HUES6 (cell line): ENCODE results near the gene EAPP.
"Not testable (repeated sequence)": the region's sequence is repeated elsewhere in the genome, so short reads cannot be mapped to it uniquely, and the experiment has no call there.

ENCODE experiments used
- H3K27ac ChIP-seq: 2 replicates; pipeline ENCODE4 v1.7.0; 2013; ENCODE audit warnings: low read depth, mild to moderate bottlenecking, low read length, inconsistent platforms
- H3K27me3 ChIP-seq: 2 replicates; pipeline ENCODE4 v1.6.1; 2013; ENCODE audit warnings: low read length; ENCODE audit not compliant: control insufficient read depth, insufficient read depth
- H3K36me3 ChIP-seq: 2 replicates; pipeline ENCODE4 v1.6.1; 2013; ENCODE audit warnings: low read length; ENCODE audit not compliant: control insufficient read depth, insufficient read depth
- H3K4me1 ChIP-seq: 2 replicates; pipeline ENCODE4 v1.6.1; 2013; ENCODE audit warnings: low read length; ENCODE audit not compliant: control insufficient read depth, insufficient read depth
- H3K4me3 ChIP-seq: 2 replicates; pipeline ENCODE4 v1.5.1; 2013; ENCODE audit warnings: low read depth, low read length
- H3K9ac ChIP-seq: one replicate; pipeline ENCODE4 v1.6.1; 2013; ENCODE audit warnings: mild to moderate bottlenecking, low read length
- H3K9me3 ChIP-seq: 2 replicates; pipeline ENCODE4 v1.6.1; 2013; ENCODE audit warnings: low read depth, low read length; ENCODE audit not compliant: control insufficient read depth, insufficient read depth

The EAPP gene

DNA sequence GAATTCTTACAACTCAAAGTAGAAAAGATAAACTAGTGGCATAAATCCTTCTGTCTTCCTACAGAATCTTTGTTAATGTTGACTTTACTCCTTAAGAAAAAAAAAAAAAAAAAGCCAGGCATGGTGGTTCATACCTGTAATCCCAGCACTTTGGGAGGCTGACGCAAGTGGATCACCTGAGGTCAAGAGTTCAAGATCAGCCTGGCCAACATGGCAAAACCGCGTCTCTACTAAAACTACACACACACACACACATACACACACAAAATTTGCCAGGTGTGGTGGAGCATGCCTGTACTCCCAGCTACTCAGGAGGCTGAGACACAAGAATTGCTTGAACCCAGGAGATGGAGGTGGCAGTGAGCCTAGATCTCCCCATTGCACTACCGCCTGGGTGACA lies 59.8 kb downstream of the EAPP start:
- no peak overlapping the region for H3K9ac ChIP-seq
- H3K36me3 ChIP-seq: no peaks in the 10 kb centered on the region
- H3K27ac ChIP-seq: no peak overlapping the region
- no peaks in the 10 kb centered on the region for H3K9me3 ChIP-seq
- no peaks in the 10 kb centered on the region for H3K27me3 ChIP-seq
- no peak overlapping the region for H3K4me3 ChIP-seq
- no peaks in the 10 kb centered on the region for H3K4me1 ChIP-seq

DNA sequence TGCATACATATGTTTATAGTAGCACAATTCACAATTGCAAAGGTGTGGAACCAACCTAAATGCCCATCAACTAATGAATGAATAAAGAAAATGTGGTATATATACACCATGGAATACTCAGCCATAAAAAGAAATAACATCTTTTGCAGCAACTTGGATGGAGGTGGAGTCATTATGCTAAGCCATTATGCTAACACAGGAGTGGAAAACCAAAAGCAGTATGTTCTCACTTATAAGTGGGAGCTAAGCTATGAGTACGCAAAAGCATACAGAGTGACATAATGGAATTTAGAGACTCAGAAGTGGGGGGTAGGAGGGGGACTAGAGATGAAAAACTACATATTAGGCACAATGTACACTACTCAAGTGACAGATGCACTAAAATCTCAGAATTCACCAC lies 61.2 kb downstream of the EAPP start:
- no peaks in the 10 kb centered on the region for H3K27me3 ChIP-seq
- no peaks in the 10 kb centered on the region for H3K36me3 ChIP-seq
- H3K27ac ChIP-seq: no peak overlapping the region
- no peaks in the 10 kb centered on the region for H3K9me3 ChIP-seq
- no peak overlapping the region for H3K9ac ChIP-seq
- no peak overlapping the region for H3K4me3 ChIP-seq
- H3K4me1 ChIP-seq: no peaks in the 10 kb centered on the region

DNA sequence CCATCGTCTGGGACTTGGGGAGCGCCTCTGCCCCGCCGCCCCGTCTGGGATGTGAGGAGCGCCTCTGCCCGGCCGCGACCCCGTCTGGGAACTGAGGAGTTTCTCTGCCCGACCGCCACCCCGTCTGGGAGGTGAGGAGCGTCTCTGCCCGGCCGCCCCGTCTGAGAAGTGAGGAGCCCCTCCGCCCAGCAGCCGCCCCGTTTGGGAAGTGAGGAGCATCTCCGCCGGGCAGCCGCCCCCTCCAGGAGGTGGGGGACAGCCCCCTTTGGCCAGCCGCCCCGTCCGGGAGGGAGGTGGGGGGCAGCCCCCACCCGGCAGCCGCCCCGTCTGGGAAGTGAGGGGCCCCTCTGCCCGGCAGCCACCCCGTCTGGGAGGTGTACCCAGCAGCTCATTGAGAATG lies 63.5 kb downstream of the EAPP start:
- H3K36me3 ChIP-seq, H3K4me1 ChIP-seq, H3K27ac ChIP-seq, H3K27me3 ChIP-seq, H3K4me3 ChIP-seq, H3K9me3 ChIP-seq, H3K9ac ChIP-seq: not testable (repeated sequence)

DNA sequence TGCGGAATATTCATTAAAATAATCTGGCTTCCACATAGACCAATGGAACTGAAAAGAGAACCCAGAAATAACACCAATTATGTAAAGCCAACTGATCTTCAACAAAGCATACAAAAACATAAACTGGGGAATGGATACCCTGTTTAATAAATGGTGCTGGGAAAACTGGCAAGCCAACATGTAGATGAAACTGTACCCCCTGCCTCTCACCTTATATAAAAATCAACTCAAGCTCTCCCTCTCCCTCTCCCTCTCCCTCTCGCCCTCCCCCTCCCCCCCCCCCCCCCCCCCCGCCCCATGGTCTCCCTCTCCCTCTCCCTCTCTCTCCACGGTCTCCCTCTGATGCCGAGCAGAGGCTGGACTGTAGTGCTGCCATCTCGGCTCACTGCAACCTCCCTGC lies 64.3 kb downstream of the EAPP start:
- no peaks in the 10 kb centered on the region for H3K9me3 ChIP-seq

DNA sequence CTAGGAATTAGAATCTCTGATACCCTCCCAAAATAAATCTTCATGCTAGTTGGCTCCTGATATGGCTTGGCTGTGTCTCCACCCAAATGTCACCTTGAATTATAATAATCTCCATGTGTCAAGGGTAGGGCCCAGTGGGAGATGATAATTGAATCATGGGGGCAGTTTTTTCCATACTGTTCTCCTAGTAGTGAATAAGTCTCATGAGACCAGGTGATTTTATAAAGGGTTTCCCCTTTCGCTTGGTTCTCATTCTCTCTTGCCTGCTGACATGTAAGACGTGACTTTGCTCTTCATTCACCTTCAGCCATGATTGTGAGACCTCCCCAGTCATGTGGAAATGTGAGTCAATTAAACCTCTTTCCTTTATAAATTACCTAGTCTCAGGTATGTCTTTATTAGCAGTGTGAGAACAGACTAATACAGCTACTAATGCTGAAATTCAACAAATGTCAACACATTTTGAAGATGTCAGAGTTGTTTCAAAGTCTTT lies 65.3 kb downstream of the EAPP start:
- Histone ChIP-seq H3K9ac (no peak overlapping the region), H3K27ac (no peak overlapping the region), H3K4me1 (0 out of 2 replicates have a peak, but pooled peaks cover 5% of the 10 kb centered on the region), H3K9me3 (no peaks in the 10 kb centered on the region), H3K4me3 (no peak overlapping the region), H3K36me3 (no peaks in the 10 kb centered on the region), H3K27me3 (no peaks in the 10 kb centered on the region)

More for the DNA sequence above, 64.3 kb downstream of the EAPP start:
- Histone ChIP-seq H3K27ac (no peak overlapping the region), H3K36me3 (no peaks in the 10 kb centered on the region), H3K4me1 (0 out of 2 replicates have a peak, but pooled peaks cover 5% of the 10 kb centered on the region), H3K27me3 (no peaks in the 10 kb centered on the region), H3K9ac (no peak overlapping the region), H3K4me3 (no peak overlapping the region)

DNA sequence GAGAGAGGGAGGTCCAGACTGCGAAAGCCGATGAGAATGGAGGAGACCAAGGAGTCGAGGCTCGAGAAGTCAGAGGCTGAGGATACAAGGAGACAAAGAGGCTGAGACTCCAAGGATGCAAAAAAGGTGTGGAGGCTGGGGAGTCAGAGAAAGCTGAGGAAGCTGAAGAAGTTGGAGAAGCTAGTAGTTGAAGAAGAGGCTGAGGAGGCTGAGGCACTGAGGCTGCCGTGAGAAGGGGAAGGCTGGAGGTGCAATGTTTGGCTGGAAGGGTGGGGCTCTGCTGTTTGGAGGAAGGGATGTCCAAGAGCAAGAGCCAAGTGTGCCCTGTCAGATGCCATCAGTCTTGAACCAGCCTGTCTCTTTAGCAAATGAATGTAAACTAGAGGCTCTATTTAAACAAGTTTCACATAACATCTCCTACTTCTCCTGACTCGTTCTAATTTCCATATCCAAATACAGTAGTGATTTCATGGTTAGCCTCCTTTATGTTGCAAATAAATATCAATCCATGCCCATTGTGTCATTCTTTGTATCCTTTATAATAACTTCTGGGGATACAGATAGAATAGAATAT lies 66.7 kb downstream of the EAPP start:
- H3K36me3 ChIP-seq: no peaks in the 10 kb centered on the region
- no peaks in the 10 kb centered on the region for H3K9me3 ChIP-seq
- no peak overlapping the region for H3K9ac ChIP-seq
- no peaks in the 10 kb centered on the region for H3K27me3 ChIP-seq
- no peak overlapping the region for H3K4me3 ChIP-seq
- peaks cover 11% of the 10 kb centered on the region; the same call in 1 of the 2 replicates for H3K4me1 ChIP-seq
- H3K27ac ChIP-seq: no peak overlapping the region

DNA sequence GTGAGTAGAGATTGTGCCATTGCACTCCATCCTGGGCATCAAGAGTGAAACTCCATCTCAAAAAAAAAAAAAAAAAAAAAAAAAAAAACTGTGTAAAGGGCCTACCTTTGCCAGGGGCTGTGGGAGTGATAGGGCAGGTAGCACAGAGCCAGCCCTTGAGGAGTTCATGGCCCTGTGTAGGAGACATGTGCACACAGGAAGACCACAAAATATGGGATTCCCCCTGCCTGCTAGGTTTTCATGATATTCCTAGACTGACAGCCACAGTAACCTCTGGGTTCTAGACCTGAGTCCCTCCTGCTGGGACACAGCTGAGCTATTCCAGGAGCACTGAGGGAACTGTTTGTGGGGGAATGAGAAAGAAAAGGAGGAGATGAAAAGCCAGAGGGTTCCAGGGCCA lies 69.2 kb downstream of the EAPP start:
- no peaks in the 10 kb centered on the region for H3K27me3 ChIP-seq
- H3K36me3 ChIP-seq: no peaks in the 10 kb centered on the region
- no peak overlapping the region for H3K27ac ChIP-seq
- no peak overlapping the region for H3K4me3 ChIP-seq
- H3K9ac ChIP-seq: no peak overlapping the region
- no peaks in the 10 kb centered on the region for H3K9me3 ChIP-seq
- peaks cover 13% of the 10 kb centered on the region for H3K4me1 ChIP-seq

DNA sequence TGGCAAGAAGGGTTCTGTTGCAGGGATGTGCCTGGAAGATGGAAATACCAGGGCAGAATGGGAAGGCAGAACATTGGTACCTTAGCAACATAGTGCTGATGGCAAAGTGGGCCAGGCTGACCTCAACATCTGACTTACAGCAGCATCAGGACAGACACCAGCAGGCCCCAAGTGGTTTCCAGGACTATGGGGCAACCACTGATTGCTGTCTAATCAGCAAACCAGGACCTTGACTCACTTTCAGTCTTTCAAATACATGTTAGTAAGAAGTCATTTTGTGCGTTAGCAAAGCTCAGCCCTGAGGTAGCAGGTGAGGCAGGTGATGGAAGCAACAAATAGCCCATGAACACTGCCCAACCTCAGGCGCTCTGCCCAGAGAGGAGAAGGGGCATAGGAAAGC lies 72.8 kb downstream of the EAPP start:
- no peaks in the 10 kb centered on the region for H3K9me3 ChIP-seq
- H3K9ac ChIP-seq: no peak overlapping the region
- H3K27ac ChIP-seq: no peak overlapping the region
- H3K36me3 ChIP-seq: no peaks in the 10 kb centered on the region
- H3K27me3 ChIP-seq: no peaks in the 10 kb centered on the region
- H3K4me1 ChIP-seq: peaks cover 10% of the 10 kb centered on the region
- no peak overlapping the region for H3K4me3 ChIP-seq
